Left lobe of liver (tissue), 2 donors: ENCODE results near the gene FBN1. TPM values are rescaled to one million over a fixed set of nuclear protein-coding genes. Genes with fewer than 3 reads are reported as not detected.

Source experiments
- ATAC-seq: fragments of 200-7000 bp; cut with Tn5 transposase; one replicate; pipeline ENCODE4 v1.9.1; 2020; ENCODE audit warnings: mild to moderate bottlenecking, moderate library complexity
- DNase-seq: peaks from one replicate; pipeline ENCODE4 v3.0.0-alpha.2; 2020; ENCODE audit warnings: low spot score
- total RNA-seq: library from RNA; stranded (reverse); gene quantifications from one replicate; pipeline ENCODE4 v1.2.1, GENCODE V29; 2021
- donor health status: DM: no; HTN: no; CAD: no; lungs with moderate emphysema.
- donor health status: DM: no; HTN: yes; CAD: no.

FBN1 gene
- total RNA-seq, 1 donor from 2014 or later = 2.7 TPM

DNA sequence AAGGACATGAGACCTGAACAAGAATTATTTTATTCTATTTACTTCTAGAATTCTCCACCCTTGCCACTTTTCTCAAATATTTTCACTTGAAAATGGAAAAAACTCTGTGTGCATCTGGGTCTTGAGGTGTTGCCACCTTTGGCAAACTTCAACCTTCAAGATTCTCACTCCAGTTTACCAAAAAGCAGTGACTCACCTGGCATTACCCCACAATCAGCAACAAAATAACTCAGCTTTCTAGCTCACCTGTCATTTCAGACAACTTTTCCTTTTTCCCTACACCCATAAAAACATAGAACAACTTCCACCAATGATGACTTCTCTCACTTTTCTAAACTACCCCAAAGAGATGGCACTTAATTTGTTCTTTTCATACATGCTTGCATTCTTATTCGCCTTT lies 198.5 kb downstream of the FBN1 start:
- DNase-seq (no peak), ATAC-seq (no peak)

DNA sequence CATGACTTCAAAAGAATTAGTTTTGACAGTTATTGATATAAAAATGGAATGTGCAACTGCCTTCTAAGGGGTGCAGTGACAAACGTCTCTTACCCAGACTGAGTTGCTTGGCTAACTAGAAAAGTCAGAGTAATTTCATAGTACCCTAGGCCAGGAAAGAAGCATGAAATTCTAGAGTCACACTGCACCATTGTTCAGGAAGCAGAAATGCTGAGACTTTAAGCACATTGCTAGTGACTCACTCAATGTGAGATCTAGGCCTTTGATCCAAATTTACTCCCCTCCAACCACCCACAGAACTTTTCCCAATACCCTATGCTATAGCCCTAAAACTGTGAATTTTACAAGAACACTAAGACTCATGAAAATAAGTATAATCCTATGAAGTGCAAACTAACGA lies 203.5 kb downstream of the FBN1 start:
- no peak for ATAC-seq
- no peak for DNase-seq

- ATAC-seq (peak; percentile 17), DNase-seq (no peak)
Measured at GRCh38 chr15:48440084-48440483, 205.4 kb downstream of the FBN1 start.

DNA sequence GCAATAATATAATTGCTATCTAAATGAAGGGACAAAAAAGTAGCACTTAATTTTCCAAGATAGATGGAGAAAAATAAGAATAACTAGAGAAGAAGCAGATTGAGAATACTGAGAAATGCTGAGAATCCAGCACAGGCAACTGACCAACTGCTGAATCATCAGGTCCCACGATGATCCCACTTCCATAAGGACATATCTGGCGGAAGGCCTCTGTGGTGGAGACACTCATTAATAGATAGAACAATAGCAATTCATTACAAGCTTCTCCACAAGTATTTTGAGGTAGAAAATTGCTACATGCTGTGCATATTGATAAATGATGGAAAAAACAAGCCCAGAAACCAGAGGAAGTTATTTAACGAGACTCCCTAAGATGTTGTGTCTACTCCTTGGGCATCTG lies 208.3 kb downstream of the FBN1 start:
- DNase-seq = no peak
- ATAC-seq = no peak

GRCh38 chr15:48435321-48435720 lies 210.2 kb downstream of the FBN1 start:
- ATAC-seq = no peak

DNA sequence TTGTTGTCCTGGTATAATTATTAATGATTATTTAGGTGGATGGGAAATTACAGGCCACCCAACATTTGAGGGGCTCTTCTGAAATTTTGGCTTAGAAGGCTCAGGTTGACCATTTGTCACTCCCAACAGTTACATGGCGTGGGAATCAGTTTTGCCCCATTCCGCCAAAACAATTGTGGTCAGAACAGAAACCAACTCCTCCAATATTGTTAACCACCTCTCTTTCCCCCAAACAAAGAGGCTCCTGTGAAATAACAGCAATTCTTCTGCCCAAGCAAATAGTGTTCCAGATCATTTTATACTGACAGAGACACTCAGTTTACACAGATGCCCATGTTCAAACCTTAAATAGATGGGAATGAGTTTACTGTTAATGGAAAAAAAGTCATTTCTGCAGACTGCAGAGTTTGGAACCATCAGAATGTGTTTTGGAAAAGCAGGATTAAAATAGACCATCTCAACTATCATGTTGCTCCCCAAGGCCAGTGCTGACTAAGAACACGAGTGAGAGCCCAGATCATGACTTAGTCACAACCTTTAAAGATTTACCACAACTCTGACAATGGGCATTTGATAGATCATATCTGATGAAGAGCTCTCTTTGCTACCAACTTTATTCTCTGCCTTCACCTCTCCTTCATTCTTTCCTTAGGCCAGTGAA lies 212.2 kb downstream of the FBN1 start:
- ATAC-seq (no peak), DNase-seq (no peak)

More at GRCh38 chr15:48435321-48435720, 210.2 kb downstream of the FBN1 start:
- no peak for DNase-seq

DNA sequence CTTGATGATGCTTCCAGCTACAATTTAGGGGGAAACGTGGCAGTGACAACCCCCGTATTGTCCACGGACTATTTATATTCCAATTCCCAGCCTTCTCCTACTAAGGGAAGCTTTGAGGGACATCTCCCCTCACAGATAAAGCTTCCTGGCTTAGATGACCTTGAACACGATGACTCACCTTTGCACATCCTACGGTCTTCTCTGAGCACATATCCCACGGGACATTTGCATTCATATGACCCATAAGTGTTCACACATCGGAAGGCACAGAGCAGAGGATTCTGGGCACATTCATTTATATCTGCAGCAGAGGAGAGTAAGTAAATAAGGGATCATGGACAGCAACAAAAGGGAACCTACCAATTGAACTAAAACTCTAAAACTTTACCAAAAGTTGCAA lies 212.8 kb downstream of the FBN1 start:
- DNase-seq = no peak
- no peak for ATAC-seq

DNA sequence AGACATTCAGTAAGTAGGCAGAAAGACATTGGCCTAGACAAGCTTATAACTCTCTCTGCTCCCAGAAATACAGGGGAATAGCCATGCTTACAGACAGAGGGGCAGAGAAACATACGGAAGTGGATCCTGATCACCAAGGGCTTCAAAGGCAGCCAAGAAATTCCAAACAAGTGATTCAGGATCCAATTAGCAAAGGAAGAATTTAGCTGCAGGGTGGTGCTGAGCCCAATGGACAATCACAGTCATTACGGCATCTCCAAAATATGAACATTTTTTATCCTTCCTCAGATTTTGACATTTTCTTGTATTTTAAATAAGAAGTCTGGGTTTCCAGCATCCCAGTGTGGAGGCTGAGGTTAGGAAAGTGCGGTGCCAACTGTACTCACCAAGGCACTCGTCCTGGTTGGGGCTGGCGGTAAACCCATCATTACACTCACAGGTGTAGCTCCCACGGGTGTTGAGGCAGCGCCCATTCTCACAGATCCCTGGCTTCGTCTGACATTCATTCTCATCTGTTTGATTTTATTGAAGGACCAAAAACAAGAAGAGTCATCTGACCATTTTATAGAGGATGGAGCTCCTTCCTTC lies 217.5 kb downstream of the FBN1 start:
- ATAC-seq = no peak
- no peak for DNase-seq

DNA sequence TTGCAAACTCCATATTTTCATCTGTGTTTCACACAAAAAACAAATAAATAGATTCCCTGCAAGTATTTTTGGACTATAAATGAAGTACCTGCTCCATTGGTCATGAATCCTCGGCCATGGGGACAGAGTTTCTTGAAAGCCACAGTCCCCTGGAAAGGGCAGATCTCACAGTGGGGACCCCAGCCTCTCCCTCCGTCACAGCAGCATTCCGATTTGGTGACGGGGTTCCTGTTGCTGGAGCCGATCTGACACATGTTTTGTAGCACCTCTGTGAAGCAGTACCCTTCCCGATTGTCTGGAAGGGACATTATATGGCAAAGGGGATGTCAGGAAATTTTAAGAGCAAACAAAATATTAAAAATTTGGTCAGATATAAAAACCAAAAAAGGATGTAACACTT lies 218.0 kb downstream of the FBN1 start:
- no peak for DNase-seq
- ATAC-seq = no peak

DNA sequence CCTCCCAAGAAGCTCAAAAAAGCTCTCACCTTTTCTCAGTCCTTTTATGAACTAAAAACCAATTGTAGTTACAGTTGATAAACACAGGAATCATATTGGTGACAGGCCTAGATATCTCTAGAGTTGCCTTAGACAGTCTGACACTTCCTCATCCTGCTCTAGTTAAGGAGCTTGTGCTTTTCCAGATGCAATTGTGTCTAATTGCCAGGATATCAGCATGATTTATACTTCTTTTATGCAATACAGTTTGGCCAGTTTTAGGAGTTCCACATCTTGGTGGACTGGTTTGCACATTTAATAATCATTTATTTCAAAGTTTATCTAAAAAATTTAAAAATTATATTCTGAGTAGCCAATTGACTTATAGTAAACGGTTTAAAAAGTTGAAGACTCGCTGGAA lies 218.6 kb downstream of the FBN1 start:
- no peak for DNase-seq
- no peak for ATAC-seq

- ATAC-seq (no peak), DNase-seq (no peak)
Measured at GRCh38 chr15:48426044-48426443, 219.5 kb downstream of the FBN1 start.

DNA sequence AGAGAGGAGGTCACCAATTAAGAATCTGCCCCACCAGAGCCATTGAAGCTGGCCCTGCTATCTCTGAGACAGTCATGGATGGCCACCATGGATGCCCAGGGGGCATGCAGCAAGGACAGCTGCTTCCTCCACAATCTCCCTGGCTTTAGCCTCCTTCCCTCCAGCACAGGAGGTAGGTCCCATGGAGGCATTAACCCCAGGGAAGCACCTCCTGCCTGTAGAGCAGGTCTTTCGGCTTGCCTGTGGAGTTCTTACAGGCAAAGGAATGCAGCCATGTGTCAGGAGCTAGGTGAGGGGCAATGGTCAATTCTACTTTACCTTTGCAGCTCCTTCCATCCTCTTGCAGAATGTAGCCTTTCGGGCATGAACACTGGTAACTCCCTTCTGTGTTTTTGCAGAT lies 220.5 kb downstream of the FBN1 start:
- no peak for DNase-seq
- no peak for ATAC-seq

DNA sequence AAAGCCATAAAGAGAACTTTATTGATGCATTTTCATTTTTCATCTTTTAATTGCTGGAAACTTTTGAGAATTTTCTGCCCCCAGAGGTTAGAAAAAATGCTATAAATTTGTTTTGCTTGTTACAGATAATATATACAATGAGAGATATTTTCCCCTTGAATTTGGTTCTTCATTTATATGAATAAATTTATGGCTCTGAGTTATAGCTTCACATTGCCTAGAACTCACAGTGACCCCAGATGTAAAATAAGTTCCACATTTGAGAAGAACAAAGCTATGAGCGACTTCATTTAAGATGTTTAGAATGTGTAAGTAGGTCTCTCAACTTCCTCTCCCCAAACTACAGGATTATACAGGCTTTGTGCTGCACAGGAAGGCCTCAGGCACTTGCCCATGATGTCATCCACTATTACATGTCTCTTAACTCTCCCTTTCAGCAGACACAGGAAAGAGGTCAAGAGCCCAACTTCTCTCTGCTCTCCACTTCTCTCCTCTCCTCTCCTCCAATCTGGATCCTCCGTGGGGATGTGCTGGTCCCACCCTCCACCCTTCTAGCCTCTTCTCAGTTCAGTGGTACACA lies 221.5 kb downstream of the FBN1 start:
- ATAC-seq (no peak), DNase-seq (no peak)

- DNase-seq = no peak
- no peak for ATAC-seq
Measured at GRCh38 chr15:48423342-48423741, 222.2 kb downstream of the FBN1 start.

- ATAC-seq = no peak
- DNase-seq = no peak
Measured at GRCh38 chr15:48422401-48422800, 223.1 kb downstream of the FBN1 start.

- ATAC-seq = no peak
- no peak for DNase-seq
Measured at GRCh38 chr15:48421362-48421761, 224.1 kb downstream of the FBN1 start.

DNA sequence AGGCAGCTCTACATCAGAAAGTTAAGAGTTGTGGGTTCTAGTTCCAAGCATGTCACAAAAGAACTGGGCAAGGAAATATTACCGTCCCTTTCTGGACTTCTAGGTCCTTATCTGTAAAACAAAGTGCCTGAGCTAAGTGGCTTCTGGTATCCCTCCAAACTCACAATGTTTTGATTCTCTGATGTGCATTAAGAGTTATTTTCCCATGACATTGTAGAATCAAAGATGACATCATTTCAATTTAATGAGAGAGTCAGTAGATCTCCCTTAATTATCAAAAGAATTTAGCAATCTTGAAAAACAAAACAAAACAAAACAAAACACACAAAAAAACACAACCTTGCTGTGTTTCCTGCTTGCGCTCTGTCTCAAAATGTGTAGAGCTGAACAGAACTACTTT lies 225.6 kb downstream of the FBN1 start:
- ATAC-seq = no peak

DNA sequence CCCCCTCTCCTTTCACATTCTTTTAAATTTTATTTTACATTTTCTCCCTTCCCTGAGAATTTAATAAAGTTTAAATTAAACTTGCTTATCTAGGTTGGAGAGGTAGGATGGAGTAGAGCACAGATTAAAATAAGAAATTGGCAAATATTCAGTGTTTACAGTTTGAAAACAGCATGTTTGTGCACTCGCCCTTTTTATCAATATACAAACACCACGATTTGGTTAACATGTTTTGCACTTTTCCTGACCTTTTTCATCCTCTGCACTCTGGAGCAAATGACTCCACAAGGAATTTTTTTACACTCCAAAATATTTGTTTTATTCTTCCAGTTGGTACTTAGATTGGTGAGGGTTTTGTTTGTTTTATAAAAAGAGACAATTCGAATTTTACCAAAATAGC lies 227.2 kb downstream of the FBN1 start:
- no peak for DNase-seq
- peak; percentile 16 for ATAC-seq

More for the DNA sequence above, 225.6 kb downstream of the FBN1 start:
- DNase-seq = no peak

GRCh38 chr15:48416301-48416700 lies 229.2 kb downstream of the FBN1 start:
- ATAC-seq = no peak
- no peak for DNase-seq

GRCh38 chr15:48415036-48415886 lies 230.2 kb downstream of the FBN1 start:
- no peak for DNase-seq
- ATAC-seq = no peak

DNA sequence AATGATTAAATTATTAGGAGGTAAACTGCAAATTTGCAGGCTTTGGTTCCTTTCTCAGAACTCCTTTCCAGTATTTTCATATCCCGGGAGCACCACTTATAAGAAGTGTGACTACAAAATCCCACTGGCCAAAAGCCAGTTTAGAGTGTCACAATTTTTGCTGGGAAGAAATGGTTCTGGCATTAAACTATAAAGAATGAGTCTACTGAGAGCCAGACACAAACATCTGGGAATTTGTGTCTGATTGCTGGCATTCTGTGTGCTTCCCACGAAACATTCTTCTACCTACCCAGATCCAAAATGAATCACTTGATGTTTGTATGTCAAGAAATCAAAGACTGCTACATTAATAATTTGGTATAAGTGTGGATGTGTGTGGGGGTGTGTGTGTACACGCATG lies 231.5 kb downstream of the FBN1 start:
- no peak for DNase-seq
- ATAC-seq = no peak

DNA sequence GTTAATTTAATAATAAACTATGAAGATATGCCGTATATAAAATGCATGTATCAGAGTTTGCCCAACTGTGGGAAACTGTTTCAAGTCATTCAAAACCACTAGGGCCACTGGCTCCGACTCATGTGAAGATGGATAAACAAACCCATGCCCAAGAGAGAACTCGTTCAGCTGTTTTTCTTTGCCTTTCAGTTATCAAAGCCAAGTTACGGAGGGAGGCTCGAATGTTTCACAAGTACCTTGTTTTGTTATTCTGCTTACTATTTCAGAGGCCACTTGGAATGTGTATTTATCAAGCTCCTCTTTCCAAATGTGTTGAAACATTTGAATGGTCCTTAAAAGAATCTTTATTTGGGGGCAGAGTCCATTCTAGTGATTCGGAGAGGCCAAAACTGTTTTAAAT lies 232.2 kb downstream of the FBN1 start:
- ATAC-seq (peak; percentile 83), DNase-seq (no peak)
